NCI-H2227 treated with DMSO at 0.1 percent for 48 hours (cell line): Measurements from ENCODE around the gene PPP1R2.

Experiments
- DNase-seq: peaks from one replicate; lab custom pipeline; 2025; lab: John Stamatoyannopoulos, UW

The PPP1R2 gene

GRCh38 chr3:195565716-195566115 lies 22.6 kb upstream of the PPP1R2 start:
- no peak for DNase-seq

DNA sequence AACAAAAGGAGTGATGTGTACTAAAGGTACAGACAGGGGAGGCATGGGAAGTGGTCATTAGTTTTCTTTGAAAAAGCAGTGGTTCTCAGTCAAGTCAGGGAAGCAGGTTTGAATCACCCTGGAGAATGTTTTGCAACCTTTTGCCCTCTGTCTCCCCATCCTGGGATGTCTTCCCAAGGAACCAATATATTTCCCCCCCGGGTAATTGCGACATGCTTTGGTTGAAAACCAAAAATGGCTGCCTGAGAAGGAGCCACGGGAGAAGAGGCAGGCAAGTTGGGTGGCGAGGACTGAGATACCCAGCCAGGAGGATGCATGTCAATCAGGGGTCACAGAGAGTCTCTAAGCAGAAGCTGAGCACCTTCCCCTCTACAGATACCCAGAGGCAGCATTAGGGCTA lies 20.2 kb upstream of the PPP1R2 start:
- no peak for DNase-seq

GRCh38 chr3:195559723-195560409 lies 16.7 kb upstream of the PPP1R2 start:
- no peak for DNase-seq

DNA sequence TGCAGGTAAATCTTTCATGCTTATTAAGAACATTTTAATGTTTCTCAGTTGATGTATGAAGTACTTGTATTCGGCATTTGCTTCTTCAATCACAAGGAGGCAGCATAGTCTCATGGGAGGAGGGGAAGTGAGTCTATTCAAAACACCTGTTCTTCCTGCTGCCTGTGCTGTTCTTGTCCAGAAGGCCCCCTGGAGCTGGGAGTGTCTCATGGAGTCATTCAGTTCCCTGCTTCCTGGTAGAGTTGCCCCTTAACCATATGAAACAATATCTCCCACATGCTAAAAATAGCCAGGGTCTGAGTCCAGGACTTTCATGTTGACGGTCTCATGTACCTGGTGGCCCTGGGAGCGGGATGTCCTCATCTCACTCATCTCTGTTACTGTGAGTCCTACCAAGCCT lies 15.5 kb upstream of the PPP1R2 start:
- DNase-seq = peak; percentile 51

GRCh38 chr3:195557322-195557721 lies 14.2 kb upstream of the PPP1R2 start:
- DNase-seq = peak; percentile 34

DNA sequence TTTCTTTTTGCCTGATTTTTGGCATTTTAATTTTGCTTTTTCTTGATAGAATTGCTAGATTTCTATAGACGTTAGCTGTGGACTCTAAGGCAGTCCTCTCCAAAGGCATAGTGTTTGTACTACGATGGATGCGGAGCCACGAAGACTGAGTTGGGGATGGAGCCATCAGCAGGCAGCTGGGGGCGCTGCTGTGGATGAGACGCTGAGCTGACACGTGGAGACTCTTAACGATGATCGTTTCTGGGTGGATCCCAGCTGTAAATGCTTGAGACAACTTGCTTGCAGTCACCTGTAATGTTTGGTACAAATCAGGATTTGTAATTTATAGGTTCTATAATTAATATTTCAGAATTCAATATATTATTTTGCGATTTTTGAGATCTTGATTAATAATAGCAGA lies 13.3 kb upstream of the PPP1R2 start:
- no peak for DNase-seq

- no peak for DNase-seq
These were observed 12.0 kb upstream of the PPP1R2 start for GRCh38 chr3:195555110-195555509.

GRCh38 chr3:195554458-195554857 lies 11.3 kb upstream of the PPP1R2 start:
- no peak for DNase-seq

- DNase-seq = no peak
These were observed 10.1 kb upstream of the PPP1R2 start for GRCh38 chr3:195553268-195553667.

GRCh38 chr3:195551381-195551978 lies 8.4 kb upstream of the PPP1R2 start:
- no peak for DNase-seq

DNA sequence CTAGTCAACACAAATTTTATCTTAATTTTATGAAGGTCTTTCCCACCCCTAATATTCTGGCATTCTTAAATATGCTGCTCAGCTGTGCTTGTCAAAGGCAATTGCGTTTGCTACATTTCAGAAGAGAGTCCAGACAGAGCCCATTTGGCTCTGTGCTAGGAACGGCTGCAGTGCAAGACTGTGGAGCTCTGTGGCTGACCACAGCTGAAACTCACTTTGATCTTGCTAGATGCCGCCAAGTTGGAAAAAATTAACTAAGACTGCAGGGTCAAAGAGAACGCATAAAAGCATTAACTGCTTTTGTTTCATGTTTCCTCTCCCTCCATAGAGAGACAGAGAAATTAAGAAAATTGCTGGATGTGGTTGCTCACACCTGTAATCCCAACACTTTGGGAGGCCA lies 7.6 kb upstream of the PPP1R2 start:
- DNase-seq = no peak

- no peak for DNase-seq
These were observed 6.9 kb upstream of the PPP1R2 start for GRCh38 chr3:195549931-195550519.

DNA sequence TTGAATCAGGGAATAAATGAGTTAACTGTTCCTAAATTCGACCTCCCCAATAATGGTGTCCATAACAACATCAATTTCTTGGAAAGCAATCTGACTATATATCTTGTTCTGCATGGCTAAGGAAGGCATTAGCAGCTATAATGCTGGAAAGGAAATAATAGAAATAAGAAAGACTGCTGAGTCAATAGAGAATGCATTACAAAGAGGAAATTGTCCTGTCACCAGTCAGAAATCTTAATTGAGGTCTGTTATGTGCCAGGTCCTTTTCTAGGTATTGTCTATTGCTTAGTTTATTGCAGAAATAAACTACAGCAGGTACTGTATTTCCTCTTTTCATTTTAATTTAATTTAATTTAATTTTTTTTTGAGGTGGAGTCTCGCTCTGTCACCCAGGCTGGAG lies 5.9 kb upstream of the PPP1R2 start:
- DNase-seq = no peak

DNA sequence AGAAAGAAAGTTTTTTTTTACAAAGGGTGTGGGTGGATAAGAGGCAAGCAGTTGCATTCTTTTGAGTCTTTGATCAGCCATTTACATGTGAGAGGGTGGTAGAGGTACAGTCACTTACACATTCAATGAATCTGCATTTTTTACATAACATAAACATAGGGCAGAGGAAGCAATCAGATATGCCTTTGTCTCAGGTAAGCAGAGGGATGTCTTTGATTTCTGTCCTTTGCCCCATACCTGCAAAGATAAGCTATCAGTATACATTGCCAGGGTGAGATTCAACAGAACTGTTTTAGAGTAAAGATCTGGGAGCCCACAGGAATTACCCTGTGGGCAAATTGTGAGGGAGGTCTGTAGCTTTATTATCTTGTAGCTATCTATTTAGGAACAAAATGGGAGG lies 5.4 kb upstream of the PPP1R2 start:
- no peak for DNase-seq

- no peak for DNase-seq
These were observed 4.9 kb upstream of the PPP1R2 start for GRCh38 chr3:195548006-195548405.

GRCh38 chr3:195546130-195546560 lies 3.0 kb upstream of the PPP1R2 start:
- no peak for DNase-seq

GRCh38 chr3:195544634-195545033 lies 1.5 kb upstream of the PPP1R2 start:
- no peak for DNase-seq

GRCh38 chr3:195544230-195544536 lies 1.1 kb upstream of the PPP1R2 start:
- no peak for DNase-seq

- DNase-seq = peak; percentile 79
These were observed 540 bp upstream of the PPP1R2 start for GRCh38 chr3:195543500-195544229.

DNA sequence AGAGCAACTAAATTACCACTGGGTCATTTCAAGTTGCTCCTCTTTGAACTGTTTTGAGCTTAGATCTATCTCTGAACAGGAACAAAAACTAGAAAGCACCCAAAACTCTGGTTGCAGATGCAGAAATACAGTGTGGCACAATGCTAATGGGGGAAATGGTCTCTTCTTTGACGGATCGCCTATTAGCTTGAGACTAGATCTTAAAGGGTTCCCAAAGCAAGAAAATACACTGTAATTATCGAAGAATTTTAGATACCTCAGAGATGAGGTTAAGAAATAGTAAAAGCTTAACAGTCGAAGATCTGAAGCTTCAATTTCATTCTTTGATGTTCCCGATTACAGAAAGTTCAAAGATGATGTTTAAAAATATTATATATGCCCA lies 818 bp downstream of the PPP1R2 start:
- peak; percentile 29 for DNase-seq

- no peak for DNase-seq
These were observed 2.6 kb downstream of the PPP1R2 start for GRCh38 chr3:195540511-195540910.

GRCh38 chr3:195540027-195540426 lies 3.1 kb downstream of the PPP1R2 start:
- DNase-seq = no peak

DNA sequence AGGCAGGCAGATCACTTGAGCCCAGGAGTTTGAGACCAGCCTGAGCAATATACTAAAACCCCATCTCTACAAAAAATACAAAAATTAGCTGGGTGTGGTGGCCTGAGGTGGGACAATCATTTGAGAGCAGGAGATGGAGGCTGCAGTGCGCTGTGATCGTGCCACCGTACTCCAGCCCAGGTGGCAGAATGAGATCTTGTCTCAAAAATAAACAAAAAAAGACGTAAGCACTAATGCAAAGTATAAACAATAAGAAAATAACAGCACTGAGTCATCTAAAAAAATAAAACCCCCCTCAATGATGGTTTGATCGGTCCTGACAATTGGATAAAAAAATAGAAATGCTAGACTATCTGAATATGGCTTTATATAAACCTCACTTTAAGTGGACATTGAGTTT lies 3.6 kb downstream of the PPP1R2 start:
- DNase-seq = no peak
